Measurements from ENCODE around the gene NFAM1.

NFAM1 gene

DNA sequence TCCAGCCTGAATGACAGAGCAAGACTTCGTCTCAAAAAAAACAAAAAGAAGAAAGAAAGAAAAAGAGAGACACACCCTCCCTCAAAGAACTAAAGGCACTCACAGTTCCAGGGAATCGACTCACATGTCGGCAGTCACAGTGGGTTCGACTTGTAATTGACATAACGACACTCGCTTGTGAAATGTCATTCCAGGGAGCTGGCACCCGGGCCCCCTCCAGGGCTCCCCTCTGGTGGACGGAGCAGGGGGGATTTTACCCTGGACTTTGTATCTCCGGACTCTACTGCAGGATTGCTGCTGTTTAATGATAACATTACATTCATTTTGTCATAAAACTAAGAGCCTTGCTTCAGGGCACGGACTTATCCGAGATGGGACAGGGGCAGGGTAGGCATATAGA lies 18.2 kb downstream of the NFAM1 start:
- no peak for DNase-seq

- DNase-seq = peak; percentile 84
These were observed 19.4 kb downstream of the NFAM1 start for GRCh38 chr22:42412744-42413333.

DNA sequence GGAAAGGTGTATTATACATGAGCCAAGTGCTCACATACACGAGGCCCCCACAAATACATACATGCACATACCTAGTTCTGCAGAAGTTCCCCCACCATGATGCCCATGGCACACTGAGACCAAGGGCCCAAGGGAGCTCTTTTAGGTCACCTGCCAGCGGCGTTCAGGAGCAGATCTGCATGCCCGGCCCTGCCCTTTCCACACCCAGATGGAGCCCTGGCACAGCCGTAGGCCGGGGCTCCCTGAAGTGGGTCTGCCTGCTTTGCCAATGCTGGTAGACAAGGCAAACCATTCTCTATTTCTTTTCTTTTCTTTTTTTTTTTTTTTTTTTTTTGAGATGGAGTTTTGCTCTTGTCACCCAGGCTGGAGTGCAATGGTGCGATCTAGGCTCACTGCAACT lies 21.5 kb downstream of the NFAM1 start:
- DNase-seq = no peak

GRCh38 chr22:42408810-42409529 lies 23.2 kb downstream of the NFAM1 start:
- no peak for DNase-seq

GRCh38 chr22:42408276-42408675 lies 23.9 kb downstream of the NFAM1 start:
- DNase-seq = no peak

DNA sequence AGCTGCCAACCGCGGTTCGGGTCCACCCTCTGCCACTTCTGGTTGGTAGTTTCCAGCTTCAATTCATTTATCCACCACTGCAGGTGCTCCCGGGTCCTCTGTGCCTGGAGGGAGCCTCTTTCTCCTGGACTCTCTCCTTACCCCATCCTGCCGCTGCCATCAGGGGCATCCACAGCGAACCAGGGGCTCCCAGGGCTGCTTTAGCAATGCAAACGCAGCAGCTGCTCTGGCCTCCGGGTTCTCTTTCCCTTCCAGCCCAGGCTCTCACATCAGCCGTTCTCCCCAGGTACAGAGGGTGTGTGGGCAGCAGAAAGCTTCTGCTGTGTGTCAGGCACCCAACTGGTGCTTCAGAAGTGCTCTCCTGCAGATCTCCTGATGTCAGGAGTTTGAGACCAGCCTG lies 27.9 kb downstream of the NFAM1 start:
- DNase-seq = no peak

- no peak for DNase-seq
These were observed 30.5 kb downstream of the NFAM1 start for GRCh38 chr22:42401535-42402334.

DNA sequence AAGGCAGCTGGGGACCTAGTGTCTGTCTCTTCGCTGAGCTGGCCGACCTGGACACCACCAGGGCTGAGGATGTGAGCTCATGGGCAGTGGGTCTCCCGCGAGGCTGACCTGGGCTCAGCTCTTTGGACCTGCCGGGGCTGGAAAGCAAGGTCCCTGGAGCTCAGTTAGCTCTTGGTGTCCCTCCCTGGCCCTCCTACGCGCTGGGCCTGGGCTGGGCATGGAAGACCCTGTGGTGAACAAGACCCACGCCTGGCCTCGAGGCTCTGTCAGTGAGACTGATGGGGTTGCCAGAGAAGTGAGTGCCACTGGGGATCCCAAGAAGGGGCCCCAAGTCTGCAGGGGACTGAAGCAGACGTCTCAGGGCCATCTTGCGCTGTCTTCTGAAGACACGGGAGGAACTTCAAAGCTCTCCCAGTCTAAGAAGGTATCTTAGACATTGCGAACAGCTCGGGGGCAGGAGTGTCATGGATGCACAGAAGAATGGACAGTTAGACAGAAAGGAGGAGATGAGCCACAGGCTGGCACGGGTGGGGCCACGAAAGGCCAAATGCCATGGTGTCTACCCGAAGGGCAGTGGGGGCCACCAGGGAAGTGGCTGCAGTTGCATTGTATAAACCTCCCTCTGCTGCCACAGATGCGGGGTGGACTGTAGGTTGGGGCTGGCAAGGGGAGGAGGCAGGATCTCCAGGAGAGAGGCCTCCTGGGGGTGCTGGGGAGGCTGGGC lies 31.2 kb downstream of the NFAM1 start:
- DNase-seq = no peak

GRCh38 chr22:42399315-42400271 lies 32.6 kb downstream of the NFAM1 start:
- peak; percentile 80 for DNase-seq

GRCh38 chr22:42397332-42398249 lies 34.6 kb downstream of the NFAM1 start:
- DNase-seq = no peak

DNA sequence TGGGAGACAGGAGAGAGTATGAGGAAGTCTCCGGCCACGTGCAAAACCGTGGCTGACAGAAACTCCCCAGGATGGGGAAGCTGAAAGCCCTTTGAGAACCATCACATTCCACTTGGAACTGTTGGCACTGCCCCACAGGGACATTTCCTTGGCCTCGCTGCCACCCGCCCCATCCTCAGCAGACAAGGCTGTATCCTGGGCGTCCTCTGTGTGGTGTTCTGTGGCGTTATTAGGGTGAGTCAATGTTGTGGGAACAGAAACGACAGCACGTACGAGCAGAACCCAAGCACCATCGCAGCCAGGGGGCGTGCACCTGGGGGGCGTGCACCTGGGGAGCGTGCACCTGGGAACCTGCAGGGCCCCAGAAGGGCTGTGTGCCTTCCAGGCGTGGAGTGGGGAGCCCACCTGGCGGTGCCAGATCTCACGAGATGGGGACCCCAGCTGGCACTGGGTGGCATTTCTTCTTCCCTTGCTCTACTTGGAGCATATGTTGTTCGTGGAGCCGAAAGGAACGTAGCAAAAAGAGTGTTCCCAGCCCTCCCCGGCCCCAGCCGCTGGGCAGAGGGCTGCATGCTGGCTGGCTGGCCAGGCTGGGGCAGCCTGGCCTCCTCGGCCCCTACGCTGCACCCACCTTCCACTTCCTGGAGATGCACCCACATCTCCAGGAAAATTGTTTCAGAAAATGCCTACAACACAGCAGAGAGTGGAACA lies 35.4 kb downstream of the NFAM1 start:
- DNase-seq = no peak

GRCh38 chr22:42389143-42389542 lies 43.1 kb downstream of the NFAM1 start:
- peak; percentile 62 for DNase-seq

- DNase-seq = peak; percentile 86
These were observed 43.9 kb downstream of the NFAM1 start for GRCh38 chr22:42388130-42388797.

GRCh38 chr22:42387631-42388030 lies 44.6 kb downstream of the NFAM1 start:
- no peak for DNase-seq

- no peak for DNase-seq
These were observed 46.5 kb downstream of the NFAM1 start for GRCh38 chr22:42385696-42386095.

DNA sequence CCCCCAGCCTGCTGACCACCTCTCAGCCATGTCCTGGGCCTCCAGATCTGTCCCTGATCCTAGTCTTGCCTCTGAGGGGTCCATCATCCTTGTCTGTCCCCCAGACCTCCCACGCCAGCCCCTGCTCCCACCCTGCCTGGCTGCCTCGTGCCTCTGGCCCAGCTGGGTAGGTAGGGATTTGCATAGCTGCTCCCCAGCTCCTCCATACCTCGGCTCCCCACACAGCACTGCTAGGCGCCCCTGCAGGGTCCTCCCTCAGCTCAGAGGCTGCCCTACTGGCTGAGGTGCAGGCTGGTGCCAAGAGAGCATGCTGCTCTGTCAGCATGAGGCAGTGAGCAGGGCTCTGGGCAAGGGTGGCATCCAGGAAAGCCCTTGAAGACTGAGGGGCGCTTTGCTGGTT lies 47.7 kb downstream of the NFAM1 start:
- DNase-seq = no peak

- no peak for DNase-seq
These were observed 48.3 kb downstream of the NFAM1 start for GRCh38 chr22:42383851-42384417.

- DNase-seq = no peak
These were observed 48.9 kb downstream of the NFAM1 start for GRCh38 chr22:42383287-42383686.
